PC-3 (cell line): Measurements from ENCODE around the gene MRTFA. TPM values are rescaled to one million over a fixed set of nuclear protein-coding genes. Genes with fewer than 3 reads are reported as not detected.
A peak's percentile ranks its signal among the peaks of the same experiment; 100 is the strongest.
"Not testable (repeated sequence)": the region's sequence is repeated elsewhere in the genome, so short reads cannot be mapped to it uniquely, and the experiment has no call there.

Experiments
- ATAC-seq: fragments of 200-7000 bp; cut with Tn5 transposase; 2 replicates; pipeline ENCODE4 v1.9.1; 2020; ENCODE audit warnings: mild to moderate bottlenecking, moderate library complexity
- BruUV-seq: library from RNA; stranded (reverse); fragments of 400-500 nt; replicated peaks from 2 replicates; lab custom pipeline; 2021; lab: Mats Ljungman, UMichigan
- CTCF ChIA-PET: fragments of 300-600 bp; sonication (Branson Sonifier 250); formaldehyde crosslinking; loops from one replicate; lab custom pipeline; 2022; ENCODE audit warnings: antibody characterized with exemption; lab: Charles Lee
- POLR2A ChIA-PET: fragments of 300-600 bp; sonication (Branson Sonifier 250); formaldehyde crosslinking; loops from one replicate; lab custom pipeline; 2022; ENCODE audit warnings: antibody characterized with exemption; ENCODE audit not compliant: unreplicated experiment; lab: Charles Lee
- DNase-seq: peaks from one replicate; pipeline ENCODE4 v3.0.0-alpha.2; 2015
- H2AFZ ChIP-seq: fragments of 300-600 bp; sonication (generic); 2 replicates; pipeline ENCODE4 v1.6.0; 2016; ENCODE audit warnings: antibody characterized with exemption, low read length
- H3F3A ChIP-seq: fragments of 300-600 bp; sonication (generic); one replicate; pipeline ENCODE4 v1.6.0; 2017; ENCODE audit warnings: antibody characterized with exemption, low read length, control low read depth, mild to moderate bottlenecking; ENCODE audit not compliant: unreplicated experiment
- H3K27ac ChIP-seq: fragments of 300-600 bp; sonication (generic); 2 replicates; pipeline ENCODE4 v1.5.1; 2016; ENCODE audit warnings: mild to moderate bottlenecking, low read length
- H3K27me3 ChIP-seq: fragments of 300-600 bp; sonication (generic); 2 replicates; pipeline ENCODE4 v1.6.1; 2016; ENCODE audit warnings: low read length, mixed read lengths
- H3K36me3 ChIP-seq: fragments of 300-600 bp; sonication (generic); 2 replicates; pipeline ENCODE4 v1.6.1; 2016; ENCODE audit warnings: low read depth, mixed run types, low read length, mixed read lengths
- H3K4me1 ChIP-seq: fragments of 300-600 bp; sonication (generic); 2 replicates; pipeline ENCODE4 v1.5.1; 2016; ENCODE audit warnings: low read length; ENCODE audit not compliant: insufficient read depth
- H3K4me2 ChIP-seq: fragments of 300-600 bp; sonication (generic); 2 replicates; pipeline ENCODE4 v1.6.0; 2016; ENCODE audit warnings: low read length
- H3K4me3 ChIP-seq: fragments of 300-600 bp; sonication (generic); 2 replicates; pipeline ENCODE4 v1.5.1; 2016; ENCODE audit warnings: mild to moderate bottlenecking, low read length, mixed read lengths
- H3K79me2 ChIP-seq: fragments of 300-600 bp; sonication (generic); 2 replicates; pipeline ENCODE4 v1.6.1; 2017; ENCODE audit warnings: low read length, mixed read lengths
- H3K9ac ChIP-seq: fragments of 300-600 bp; sonication (generic); 2 replicates; pipeline ENCODE4 v1.6.0; 2016; ENCODE audit warnings: mild to moderate bottlenecking, low read length
- H3K9me2 ChIP-seq: fragments of 300-600 bp; sonication (generic); replicated peaks from 2 replicates; pipeline ENCODE4 v1.6.1; 2016; ENCODE audit warnings: mixed run types, low read length, mixed read lengths
- H3K9me3 ChIP-seq: fragments of 300-600 bp; sonication (generic); 2 replicates; pipeline ENCODE4 v1.6.1; 2016; ENCODE audit warnings: low read length, mixed read lengths
- H4K20me1 ChIP-seq: fragments of 300-600 bp; sonication (generic); 2 replicates; pipeline ENCODE4 v1.6.1; 2016; ENCODE audit warnings: low read length, mixed read lengths
- CTCF ChIP-seq: fragments of 300-600 bp; sonication (generic); conservative IDR thresholded peaks from 2 replicates; pipeline ENCODE4 v1.5.1; 2017; ENCODE audit warnings: antibody characterized with exemption, low read depth, mild to moderate bottlenecking, low read length
- EZH2 ChIP-seq: fragments of 300-600 bp; sonication (generic); IDR thresholded peaks from one replicate; pipeline ENCODE4 v1.6.1; 2017; ENCODE audit warnings: antibody characterized with exemption, mild to moderate bottlenecking, low read length; ENCODE audit not compliant: unreplicated experiment
- EZH2phosphoT487 ChIP-seq: fragments of 300-600 bp; sonication (generic); IDR thresholded peaks from 2 replicates; pipeline ENCODE4 v1.6.1; 2018; ENCODE audit warnings: mild to moderate bottlenecking, antibody characterized with exemption, low read length, borderline replicate concordance
- intact Hi-C: fragments of 100-400 bp; cut with micrococcal nuclease; formaldehyde crosslinking; loops from 2 replicates; pipeline ENCODE4 v1.9.0; 2023
- total RNA-seq: library from RNA; depleted of rRNA; stranded (reverse); fragments of >200 nt; gene quantifications from 2 replicates; pipeline ENCODE4 v1.2.3, GENCODE V29; 2014

The MRTFA gene
- total RNA-seq, 1 experiment from 2014 or later, result 32.6 TPM

DNA sequence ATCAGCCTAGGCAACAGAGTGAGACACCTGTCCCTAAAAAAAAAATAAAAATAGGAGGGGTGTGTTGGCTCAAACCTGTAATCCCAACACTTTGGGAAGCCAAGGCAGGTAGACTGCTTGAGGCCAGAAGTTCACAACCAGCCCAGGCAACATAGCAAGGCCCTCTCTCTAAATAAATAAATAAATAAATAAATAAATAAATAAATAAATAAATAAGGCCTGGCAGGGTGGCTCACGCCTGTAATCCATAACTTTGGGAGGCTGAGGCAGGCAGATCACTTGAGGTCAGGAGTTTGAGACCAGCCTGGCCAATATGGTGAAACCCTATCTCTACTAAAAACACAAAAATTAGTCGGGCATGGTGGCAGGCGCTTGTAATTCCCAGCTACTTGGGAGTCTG, 11.2 kb downstream of the MRTFA start:
- H3K4me2 ChIP-seq, H3K4me3 ChIP-seq, H3K9ac ChIP-seq, H3K27ac ChIP-seq, intact Hi-C loops, H3K27me3 ChIP-seq, CTCF ChIA-PET, H3K9me3 ChIP-seq, POLR2A ChIA-PET, H2AFZ ChIP-seq, BruUV-seq, H3K36me3 ChIP-seq, H4K20me1 ChIP-seq, ATAC-seq, H3K9me2 ChIP-seq, DNase-seq, H3F3A ChIP-seq: not testable (repeated sequence)
- Histone ChIP-seq H3K4me1 (peaks cover 24% of the 10 kb centered on the region), H3K79me2 (peaks cover 98% of the 10 kb centered on the region)

DNA sequence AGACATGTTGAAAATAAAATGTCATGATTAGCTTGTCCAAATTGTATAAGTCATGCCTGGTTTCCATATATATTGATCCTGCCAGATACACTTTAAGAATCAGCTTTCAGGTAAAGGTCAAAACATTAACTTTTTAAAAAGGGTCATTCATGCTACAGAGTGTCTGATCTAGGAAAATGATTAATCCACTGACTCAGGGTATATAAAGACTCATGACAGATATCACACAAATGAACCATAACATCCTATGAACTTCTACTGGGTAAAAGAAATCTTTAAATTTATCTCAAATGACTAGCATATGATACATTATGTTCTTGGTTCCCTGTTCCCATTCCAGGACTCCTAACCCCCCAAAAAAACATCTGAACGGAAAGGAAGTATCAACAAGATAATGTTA, 11.7 kb downstream of the MRTFA start:
- TF ChIP-seq EZH2phosphoT487 (no peak), CTCF (no peak), EZH2 (no peak)
- Histone ChIP-seq H3K27me3 (no peaks in the 10 kb centered on the region), H3K9ac (no peak overlapping the region), H4K20me1 (peaks cover 9% of the 10 kb centered on the region; the same call in 1 of the 2 replicates), H3K4me2 (no peak overlapping the region), H3K9me3 (no peaks in the 10 kb centered on the region), H3K9me2 (no peaks in the 10 kb centered on the region), H3F3A (no peaks in the 10 kb centered on the region), H3K4me1 (peaks cover 24% of the 10 kb centered on the region), H3K4me3 (no peak overlapping the region), H3K79me2 (peaks cover 98% of the 10 kb centered on the region), H2AFZ (no peak overlapping the region), H3K27ac (no peak overlapping the region), H3K36me3 (no peaks in the 10 kb centered on the region)
- POLR2A ChIA-PET, result no interaction called here
- ATAC-seq (peak; percentile 58), DNase-seq (peak; percentile 27)
- intact Hi-C loops, result no loop called here
- no TSS peak for BruUV-seq
- CTCF ChIA-PET, result no interaction called here

- H3K9me2 ChIP-seq, result no peaks in the 10 kb centered on the region
- no peaks in the 10 kb centered on the region for H3K36me3 ChIP-seq
- H2AFZ ChIP-seq, result no peak overlapping the region
- CTCF ChIA-PET, result no interaction called here
- no peaks in the 10 kb centered on the region for H4K20me1 ChIP-seq
- no peak overlapping the region for H3K27ac ChIP-seq
- no TSS peak for BruUV-seq
- DNase-seq, result no peak
- no peaks in the 10 kb centered on the region for H3K9me3 ChIP-seq
- ATAC-seq, result no peak
- peaks cover 90% of the 10 kb centered on the region for H3K79me2 ChIP-seq
- intact Hi-C loops, result no loop called here
- H3F3A ChIP-seq, result no peaks in the 10 kb centered on the region
- no peak overlapping the region for H3K9ac ChIP-seq
- no peak overlapping the region for H3K4me3 ChIP-seq
- peaks cover 12% of the 10 kb centered on the region for H3K4me1 ChIP-seq
- no peak overlapping the region for H3K4me2 ChIP-seq
- POLR2A ChIA-PET, result no interaction called here
- TF ChIP-seq EZH2phosphoT487 (no peak), EZH2 (no peak), CTCF (no peak)
- H3K27me3 ChIP-seq, result no peaks in the 10 kb centered on the region
Measured at GRCh38 chr22:40621309-40622151, 15.0 kb downstream of the MRTFA start.
